Measurements from ENCODE around the gene ROPN1L. TPM values are rescaled to one million over a fixed set of nuclear protein-coding genes. Genes with fewer than 3 reads are reported as not detected.

ROPN1L gene
- total and polyA plus RNA-seq, 2 of the 8 experiments (the other 6 are each of a cell fraction or from before 2014, with no cell fraction given) = 0.24 to 0.73 TPM

- no peak for TF ChIP-seq CHD7 (IDR thresholded peaks at IDR 0.05; ENCODE audit: insufficient replicate concordance, low read length)
- TF ChIP-seq ZNF274 (IDR thresholded peaks at IDR 0.05; ENCODE audit: borderline replicate concordance, extremely low read depth, low read length) = no peak
- TF ChIP-seq MAFK (IDR thresholded peaks at IDR 0.05; ENCODE audit: low read depth, low read length) = no peak
- no peak for TF ChIP-seq KDM4A (IDR thresholded peaks at IDR 0.05; ENCODE audit: low read depth, low read length, severe bottlenecking)
- no peak for TF ChIP-seq TAF7 (optimal IDR thresholded peaks at IDR 0.05; ENCODE audit: borderline replicate concordance, low read depth, low read length)
- no peak for TF ChIP-seq KDM1A (IDR thresholded peaks at IDR 0.05; ENCODE audit: borderline replicate concordance, low read length)
- no peak for TF ChIP-seq TBP (IDR thresholded peaks at IDR 0.05; ENCODE audit: low read depth, low read length)
- TF ChIP-seq SIX5 (IDR thresholded peaks at IDR 0.05; ENCODE audit: low read depth, low read length) = no peak
- no peak for TF ChIP-seq CBX5 (IDR thresholded peaks at IDR 0.05; ENCODE audit: low read depth, low read length)
- no peak for TF ChIP-seq NANOG (IDR thresholded peaks at IDR 0.05; ENCODE audit: insufficient read depth, low read depth, low read length, poor library complexity, severe bottlenecking)
- TF ChIP-seq HDAC2 (IDR thresholded peaks at IDR 0.05; ENCODE audit: borderline replicate concordance in 1 of 2, low read depth in 2 of 2, low read length in 2 of 2) = no peak
Observed at GRCh38 chr5:10445352-10445751, 3.7 kb downstream of the ROPN1L start (continued).

All from H1 (cell line).